Transverse colon (tissue), 4 donors: ENCODE measurements around the gene PDF. TPM values are rescaled to one million over a fixed set of nuclear protein-coding genes. Genes with fewer than 3 reads are reported as not detected.

ENCODE experiments used
- DNase-seq: peaks from one replicate; pipeline ENCODE4 v3.0.0-alpha.2; 2019
- H3K27ac ChIP-seq, 4 donors: fragments of 200-600 bp; sonication (generic); 2 replicates each; pipeline ENCODE4 v1.5.1; 2016 to 2018; ENCODE audit warnings: inconsistent platforms in 4 of 4
- H3K27me3 ChIP-seq: fragments of 200-600 bp; sonication (generic); 2 replicates; pipeline ENCODE4 v1.5.1; 2017; ENCODE audit warnings: inconsistent platforms
- H3K36me3 ChIP-seq, 4 donors: fragments of 200-600 bp; sonication (generic); 2 replicates each; pipeline ENCODE4 v1.5.1; 2017 to 2019; ENCODE audit warnings: inconsistent platforms in 4 of 4
- H3K4me1 ChIP-seq, 4 donors: fragments of 200-600 bp; sonication (generic); 2 replicates each; pipeline ENCODE4 v1.5.1; 2017 to 2020; ENCODE audit warnings: inconsistent platforms in 4 of 4
- H3K4me3 ChIP-seq, 4 donors: fragments of 200-600 bp; sonication (generic); 1 replicate in 1 of 4; 2 replicates in 3 of 4; pipeline versions ENCODE4 v1.5.1 to v1.6.1; 2017 to 2019; ENCODE audit warnings: inconsistent platforms in 4 of 4
- H3K9me3 ChIP-seq, 2 donors: fragments of 200-600 bp; sonication (generic); 2 replicates each; pipeline ENCODE4 v1.5.1; 2017 to 2019; ENCODE audit warnings: inconsistent platforms in 2 of 2
- CTCF ChIP-seq, 5 experiments: fragments of 200-600 bp in 3 of 5; fragments of 450-650 bp in 2 of 5; sonication (generic) in 3 of 5; IDR thresholded peaks; 1 replicate in 2 of 5; 2 replicates in 3 of 5; pipeline ENCODE4 v1.5.1; 2016 to 2017; ENCODE audit warnings: antibody characterized with exemption in 5 of 5, inconsistent platforms in 3 of 5, mild to moderate bottlenecking in 2 of 5, moderate library complexity in 1 of 5
- EP300 ChIP-seq: sonication (generic); formaldehyde crosslinking; IDR thresholded peaks from one replicate; pipeline ENCODE4 v1.6.1; 2017; ENCODE audit warnings: antibody characterized with exemption, low read depth
- POLR2A ChIP-seq: fragments of 450-650 bp; IDR thresholded peaks from one replicate; pipeline ENCODE4 v1.6.1; 2016; ENCODE audit warnings: antibody characterized with exemption, mild to moderate bottlenecking, moderate library complexity
- POLR2AphosphoS5 ChIP-seq, 3 donors: sonication (generic); formaldehyde crosslinking; IDR thresholded peaks; one replicate each; pipeline ENCODE4 v1.6.1; 2016; ENCODE audit warnings: antibody characterized with exemption in 3 of 3
- WGBS, 2 donors: methylation state at CpG; one replicate each; pipeline ENCODE4 v1.1.5; 2018; ENCODE audit warnings: low coverage in 1 of 2; 5-methylcytosine and 5-hydroxymethylcytosine counted together
- in situ Hi-C, 4 donors: fragments of 200-750 bp; cut with MboI; loops; one replicate each; pipeline versions ENCODE4 v1.15.0 to v1.15.1; 2017; ENCODE audit warnings: low sequenced_read_pairs in 3 of 4, low pct_ligation_motif_present in 1 of 4, low pct_unique_long_range_greater_than_20kb in 1 of 4
- intact Hi-C: fragments of 100-400 bp; cut with DNase I; formaldehyde crosslinking; loops from one replicate; pipeline ENCODE4 v1.15.1; 2023; ENCODE audit warnings: low total_unique reads
- total RNA-seq, 4 donors: library from RNA; depleted of rRNA; stranded (reverse); fragments of >200 nt; gene quantifications; one replicate each; pipeline ENCODE4 v1.1.0, GENCODE V29; 2016

Gene PDF, protein sequence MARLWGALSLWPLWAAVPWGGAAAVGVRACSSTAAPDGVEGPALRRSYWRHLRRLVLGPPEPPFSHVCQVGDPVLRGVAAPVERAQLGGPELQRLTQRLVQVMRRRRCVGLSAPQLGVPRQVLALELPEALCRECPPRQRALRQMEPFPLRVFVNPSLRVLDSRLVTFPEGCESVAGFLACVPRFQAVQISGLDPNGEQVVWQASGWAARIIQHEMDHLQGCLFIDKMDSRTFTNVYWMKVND
- 10 to 100 TPM in 2 of 4 donors, 1 to 10 TPM in 2; 2.2 to 19.5 (median 8.8) TPM for total RNA-seq

- WGBS, 2 donors: 0% methylated on average over 54 of the region's 93 CpGs; no CpG with 5 or more reads in 1 of the 2 donors
- in situ Hi-C loops: no loop called here
- H3K9me3 ChIP-seq: no peaks in the 10 kb centered on the region
- DNase-seq: peak; percentile 95
- intact Hi-C loops: no loop called here
- peaks cover 15 to 51% (median 47%) of the 10 kb centered on the region in 4 donors for H3K4me1 ChIP-seq
- H3K4me3 ChIP-seq: peak within 1 kb of the TSS; percentile 73 to 98 (median 79)
- H3K27ac ChIP-seq: peak within 1 kb of the TSS; percentile 92 to 97 (median 94)
- H3K27me3 ChIP-seq: no peaks in the 10 kb centered on the region
- no peak for TF ChIP-seq EP300
- no peak for TF ChIP-seq CTCF (IDR thresholded peaks at IDR 0.05)
- TF ChIP-seq POLR2AphosphoS5 (IDR thresholded peaks at IDR 0.05): peak; percentile 91 to 97 (median 91)
- TF ChIP-seq POLR2A: peak; percentile 87
- peaks cover 0 to 24% (median 9%) of the 10 kb centered on the region in 4 donors for H3K36me3 ChIP-seq
Observed at GRCh38 chr16:69330286-69331109, at the start of gene PDF. TSS of gene PDF (minus strand) at chr16:69330588. CDS start at chr16:69330570, 18 bp downstream.

GRCh38 chr16:69378760-69379159 is 48.4 kb upstream of the PDF start:
- no peak for DNase-seq
- Histone ChIP-seq H3K27ac (no peak overlapping the region), H3K4me3 (no peak overlapping the region), H3K27me3 (no peaks in the 10 kb centered on the region), H3K4me1 (peaks cover 0 to 14% (median 1%) of the 10 kb centered on the region in 4 donors), H3K9me3 (no peaks in the 10 kb centered on the region), H3K36me3 (peaks cover 0 to 60% (median 21%) of the 10 kb centered on the region in 4 donors)
- intact Hi-C loops: no loop called here
- in situ Hi-C loops: loop anchor here in 1 of 4 donors (25.0 kb wide), 1 partner anchor 334 kb away; no protein-coding TSS in a partner anchor
- TF ChIP-seq POLR2A (no peak), CTCF (IDR thresholded peaks at IDR 0.05) (no peak), POLR2AphosphoS5 (IDR thresholded peaks at IDR 0.05) (no peak), EP300 (no peak)
- WGBS, 2 donors: 73 to 100% methylated on average over 1 of the region's 1 CpG

DNA sequence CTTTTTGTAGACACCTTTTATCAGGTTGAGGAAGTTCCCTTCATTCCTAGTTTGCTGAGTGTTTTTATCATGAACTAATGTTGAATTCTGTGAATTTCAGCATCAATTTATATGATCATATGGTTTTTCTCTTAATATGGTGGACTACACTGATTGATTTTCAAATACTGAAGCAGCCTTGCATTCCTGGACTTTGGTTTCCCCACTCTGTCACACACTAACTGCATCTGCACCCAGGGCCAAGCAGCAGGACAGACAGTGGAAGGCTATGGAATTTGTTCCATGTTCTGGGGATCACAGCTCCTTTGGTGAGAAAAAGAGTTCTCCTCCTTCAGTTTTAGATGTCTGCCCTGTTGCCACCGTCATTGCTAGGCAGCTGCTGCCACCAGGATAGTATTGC is 47.6 kb upstream of the PDF start:
- WGBS, 2 donors: 92% methylated on average over 1 of the region's 1 CpG; no CpG with 5 or more reads in 1 of the 2 donors
- Histone ChIP-seq H3K9me3 (no peaks in the 10 kb centered on the region), H3K27me3 (no peaks in the 10 kb centered on the region), H3K36me3 (peaks cover 0 to 53% (median 20%) of the 10 kb centered on the region in 4 donors), H3K27ac (no peak overlapping the region), H3K4me1 (peaks cover 0 to 18% (median 4%) of the 10 kb centered on the region in 4 donors), H3K4me3 (no peak overlapping the region)
- TF ChIP-seq EP300: no peak
- no peak for TF ChIP-seq CTCF (IDR thresholded peaks at IDR 0.05)
- TF ChIP-seq POLR2AphosphoS5 (IDR thresholded peaks at IDR 0.05): no peak
- TF ChIP-seq POLR2A: no peak
- DNase-seq: no peak
- intact Hi-C loops: no loop called here
- in situ Hi-C loops: loop anchor here in 1 of 4 donors (25.0 kb wide), 1 partner anchor 334 kb away; no protein-coding TSS in a partner anchor
